GM08714 (cell line): ENCODE data around the gene RTKN2.

Source experiments
- H3K4me3 ChIP-seq: fragments of 200-500 bp; sonication (Bioruptor generic); 2 replicates; pipeline ENCODE4 v1.5.1; 2014; ENCODE audit warnings: mild to moderate bottlenecking, low read length, inconsistent platforms
- ZNF274 ChIP-seq: IDR thresholded peaks from 2 replicates; pipeline ENCODE4 v1.6.1; 2012; ENCODE audit warnings: mild to moderate bottlenecking, low read depth, low read length

RTKN2 gene

GRCh38 chr10:62155054-62155680 is 113.5 kb downstream of the RTKN2 start:
- no peak overlapping the region for H3K4me3 ChIP-seq
- TF ChIP-seq ZNF274 = no peak

GRCh38 chr10:62154231-62154630 is 114.4 kb downstream of the RTKN2 start:
- no peak for TF ChIP-seq ZNF274
- no peak overlapping the region for H3K4me3 ChIP-seq

GRCh38 chr10:62153191-62153590 is 115.5 kb downstream of the RTKN2 start:
- no peak for TF ChIP-seq ZNF274
- H3K4me3 ChIP-seq = no peak overlapping the region

- no peak overlapping the region for H3K4me3 ChIP-seq
- TF ChIP-seq ZNF274 = no peak
Observed at GRCh38 chr10:62149621-62150020, 119.0 kb downstream of the RTKN2 start.

GRCh38 chr10:62148155-62148554 is 120.5 kb downstream of the RTKN2 start:
- H3K4me3 ChIP-seq = no peak overlapping the region
- no peak for TF ChIP-seq ZNF274

GRCh38 chr10:62147425-62147824 is 121.2 kb downstream of the RTKN2 start:
- H3K4me3 ChIP-seq = no peak overlapping the region
- no peak for TF ChIP-seq ZNF274

GRCh38 chr10:62136931-62137330 is 131.7 kb downstream of the RTKN2 start:
- no peak for TF ChIP-seq ZNF274
- no peak overlapping the region for H3K4me3 ChIP-seq

- no peak for TF ChIP-seq ZNF274
- no peak overlapping the region for H3K4me3 ChIP-seq
Observed at GRCh38 chr10:62133618-62134017, 135.0 kb downstream of the RTKN2 start.
